Measurements from ENCODE around the gene TEKT5.

DNA sequence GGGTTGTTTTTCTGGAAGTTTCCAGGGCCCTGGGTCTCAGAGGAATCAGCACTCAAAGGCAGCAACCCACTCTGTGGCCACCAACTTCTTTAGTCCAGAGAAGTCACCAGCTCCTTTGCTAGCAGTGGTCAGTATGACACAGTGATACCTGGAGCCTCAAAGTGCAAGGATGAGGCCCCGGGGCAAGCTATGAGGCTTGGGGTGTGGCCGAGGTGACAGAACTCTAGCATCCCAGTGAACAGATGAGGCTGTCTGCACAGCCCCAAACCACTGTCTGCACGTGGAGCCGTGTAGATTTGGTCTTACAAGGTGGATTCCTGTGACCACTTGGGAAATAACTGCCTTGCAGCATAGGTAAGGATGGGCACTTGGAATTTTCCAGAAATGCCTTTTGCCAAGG is 24.9 kb downstream of the TEKT5 start:
- no peak for TF ChIP-seq POLR2A (IDR thresholded peaks at IDR 0.05)
- TF ChIP-seq, protein P1, sequence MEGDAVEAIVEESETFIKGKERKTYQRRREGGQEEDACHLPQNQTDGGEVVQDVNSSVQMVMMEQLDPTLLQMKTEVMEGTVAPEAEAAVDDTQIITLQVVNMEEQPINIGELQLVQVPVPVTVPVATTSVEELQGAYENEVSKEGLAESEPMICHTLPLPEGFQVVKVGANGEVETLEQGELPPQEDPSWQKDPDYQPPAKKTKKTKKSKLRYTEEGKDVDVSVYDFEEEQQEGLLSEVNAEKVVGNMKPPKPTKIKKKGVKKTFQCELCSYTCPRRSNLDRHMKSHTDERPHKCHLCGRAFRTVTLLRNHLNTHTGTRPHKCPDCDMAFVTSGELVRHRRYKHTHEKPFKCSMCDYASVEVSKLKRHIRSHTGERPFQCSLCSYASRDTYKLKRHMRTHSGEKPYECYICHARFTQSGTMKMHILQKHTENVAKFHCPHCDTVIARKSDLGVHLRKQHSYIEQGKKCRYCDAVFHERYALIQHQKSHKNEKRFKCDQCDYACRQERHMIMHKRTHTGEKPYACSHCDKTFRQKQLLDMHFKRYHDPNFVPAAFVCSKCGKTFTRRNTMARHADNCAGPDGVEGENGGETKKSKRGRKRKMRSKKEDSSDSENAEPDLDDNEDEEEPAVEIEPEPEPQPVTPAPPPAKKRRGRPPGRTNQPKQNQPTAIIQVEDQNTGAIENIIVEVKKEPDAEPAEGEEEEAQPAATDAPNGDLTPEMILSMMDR (IDR thresholded peaks at IDR 0.05): no peak

All from heart left ventricle (tissue), 13 donors.